H1 (cell line): ENCODE results near the gene PDLIM3.

Source experiments
- CEBPB ChIP-seq: IDR thresholded peaks from 2 replicates; pipeline ENCODE4 v1.6.1; 2012; ENCODE audit warnings: low read depth, low read length
- CTCF ChIP-seq, 3 experiments: IDR thresholded peaks; 1 replicate in 2 of 3; 2 replicates in 1 of 3; pipeline versions ENCODE4 v1.5.1 to v1.6.1; 2011; ENCODE audit warnings: low read length in 3 of 3, mild to moderate bottlenecking in 3 of 3, inconsistent platforms in 2 of 3, low read depth in 1 of 3, moderate library complexity in 1 of 3; ENCODE audit not compliant: insufficient read depth in 1 of 3; ENCODE audit errors: control extremely low read depth in 1 of 3
- EP300 ChIP-seq, 2 experiments: IDR thresholded peaks; 1 replicate in 1 of 2; 2 replicates in 1 of 2; pipeline ENCODE4 v1.6.1; 2011 to 2012; ENCODE audit warnings: low read depth in 2 of 2, low read length in 2 of 2, mild to moderate bottlenecking in 2 of 2, borderline replicate concordance in 1 of 2, inconsistent platforms in 1 of 2, moderate library complexity in 1 of 2
- GABPA ChIP-seq: IDR thresholded peaks from 2 replicates; pipeline ENCODE4 v1.6.1; 2011; ENCODE audit warnings: mild to moderate bottlenecking, low read length, moderate library complexity, borderline replicate concordance; ENCODE audit not compliant: insufficient read depth
- KDM5A ChIP-seq: fragments of 200-600 bp; IDR thresholded peaks from 2 replicates; pipeline ENCODE4 v1.7.1; 2012; ENCODE audit warnings: mild to moderate bottlenecking, low read length, inconsistent platforms, mixed read lengths
- NRF1 ChIP-seq: IDR thresholded peaks from 2 replicates; pipeline ENCODE4 v1.6.1; 2011; ENCODE audit warnings: mild to moderate bottlenecking, low read depth, low read length, improper control_type of control experiment
- POLR2A ChIP-seq, 2 experiments: IDR thresholded peaks; 1 replicate in 1 of 2; 2 replicates in 1 of 2; pipeline ENCODE4 v1.6.1; 2011; ENCODE audit warnings: low read depth in 2 of 2, low read length in 2 of 2, mild to moderate bottlenecking in 2 of 2; ENCODE audit errors: control extremely low read depth in 1 of 2
- POLR2AphosphoS5 ChIP-seq: IDR thresholded peaks from 2 replicates; pipeline ENCODE4 v1.6.1; 2011; ENCODE audit warnings: low read depth, low read length
- RAD21 ChIP-seq, 2 experiments: IDR thresholded peaks in 1 of 2; conservative IDR thresholded peaks in 1 of 2; 2 replicates each; pipeline ENCODE4 v1.6.1; 2011; ENCODE audit warnings: low read depth in 2 of 2, low read length in 2 of 2, improper control_type of control experiment in 1 of 2, inconsistent platforms in 1 of 2, mild to moderate bottlenecking in 1 of 2, moderate library complexity in 1 of 2
- RNF2 ChIP-seq: fragments of 200-900, 300-1000 bp; sonication (generic); IDR thresholded peaks from 2 replicates; pipeline ENCODE4 v1.7.1; 2016; ENCODE audit warnings: borderline replicate concordance, low read depth, mild to moderate bottlenecking, antibody characterized with exemption, low read length; ENCODE audit not compliant: poor library complexity, severe bottlenecking; ENCODE audit errors: missing control alignments
- TEAD4 ChIP-seq: IDR thresholded peaks from 2 replicates; pipeline ENCODE4 v1.6.1; 2012; ENCODE audit warnings: low read depth, low read length, inconsistent platforms, mixed read lengths

GRCh38 chr4:185520119-185520518, 15.2 kb downstream of the PDLIM3 start:
- no peak for TF ChIP-seq CTCF (IDR thresholded peaks at IDR 0.05; ENCODE audit: control extremely low read depth in 1 of 3, insufficient read depth in 1 of 3, low read depth in 1 of 3, low read length in 3 of 3)
- no peak for TF ChIP-seq TEAD4
- TF ChIP-seq NRF1: no peak
- no peak for TF ChIP-seq POLR2AphosphoS5
- no peak for TF ChIP-seq CEBPB
- TF ChIP-seq POLR2A (IDR thresholded peaks at IDR 0.05; ENCODE audit: control extremely low read depth in 1 of 2, low read depth in 2 of 2, low read length in 2 of 2): no peak
- TF ChIP-seq RAD21 (IDR thresholded peaks at IDR 0.05 in 1 of 2, conservative IDR thresholded peaks at IDR 0.05 in 1 of 2; ENCODE audit: low read depth in 2 of 2, low read length in 2 of 2): no peak
- no peak for TF ChIP-seq EP300 (IDR thresholded peaks at IDR 0.05; ENCODE audit: borderline replicate concordance in 1 of 2, low read depth in 2 of 2, low read length in 2 of 2)
- no peak for TF ChIP-seq RNF2
- no peak for TF ChIP-seq GABPA
- TF ChIP-seq KDM5A: no peak
